B cell (primary cell): ENCODE data around the gene JAKMIP2. TPM values are rescaled to one million over a fixed set of nuclear protein-coding genes. Genes with fewer than 3 reads are reported as not detected.

Experiments
- ATAC-seq: fragments of 200-7000 bp; cut with Tn5 transposase; one replicate; pipeline ENCODE4 v1.10.0; 2021; ENCODE audit warnings: low read depth, mild to moderate bottlenecking, moderate number of reproducible peaks, moderate library complexity
- CTCF ChIA-PET: fragments of 350-600 bp; sonication (Branson Sonifier 250); formaldehyde crosslinking; loops from one replicate; lab custom pipeline; 2021; ENCODE audit warnings: antibody characterized with exemption, inconsistent platforms; lab: Charles Lee
- POLR2A ChIA-PET: fragments of 350-600 bp; sonication (Branson Sonifier 250); formaldehyde crosslinking; loops from one replicate; lab custom pipeline; 2021; ENCODE audit warnings: antibody characterized with exemption; lab: Charles Lee
- DNase-seq: peaks from one replicate; pipeline ENCODE4 v3.0.0; 2013
- H2AFZ ChIP-seq: 2 replicates; pipeline ENCODE4 v1.6.1; 2012; ENCODE audit warnings: mild to moderate bottlenecking, low read depth, low read length; ENCODE audit not compliant: insufficient read depth, poor library complexity, severe bottlenecking
- H3K27ac ChIP-seq, 2 donors: 1 replicate in 1 of 2; 2 replicates in 1 of 2; pipeline ENCODE4 v1.5.1; 2012 to 2013; ENCODE audit warnings: low read length in 2 of 2, mild to moderate bottlenecking in 2 of 2, moderate library complexity in 1 of 2
- H3K27me3 ChIP-seq, 4 experiments: fragments of 200-600 bp in 1 of 4; sonication (generic) in 1 of 4; replicated peaks in 1 of 4; 1 replicate in 2 of 4; 2 replicates in 2 of 4; pipeline versions ENCODE4 v1.6.1 to v1.7.0; 2013 to 2016; ENCODE audit warnings: low read length in 3 of 4, mild to moderate bottlenecking in 2 of 4, mixed read lengths in 1 of 4, moderate library complexity in 1 of 4; ENCODE audit not compliant: insufficient read depth in 4 of 4, control insufficient read depth in 3 of 4; ENCODE audit errors: control extremely low read depth in 1 of 4
- H3K36me3 ChIP-seq, 2 experiments: replicated peaks in 1 of 2; 1 replicate in 1 of 2; 2 replicates in 1 of 2; pipeline versions ENCODE4 v1.6.1 to v1.7.1; 2013; ENCODE audit warnings: low read length in 1 of 2; ENCODE audit not compliant: insufficient read depth in 2 of 2, control insufficient read depth in 1 of 2; ENCODE audit errors: control extremely low read depth in 1 of 2, extremely low read depth in 1 of 2
- H3K4me1 ChIP-seq, 2 donors: fragments of 200-600 bp in 1 of 2; sonication (generic) in 1 of 2; 1 replicate in 1 of 2; 2 replicates in 1 of 2; pipeline versions ENCODE4 v1.5.1 to v1.6.1; 2013 to 2017; ENCODE audit warnings: low read length in 2 of 2; ENCODE audit not compliant: control insufficient read depth in 2 of 2, insufficient read depth in 2 of 2
- H3K4me2 ChIP-seq: replicated peaks from 2 replicates; pipeline ENCODE3; 2012; ENCODE audit warnings: mild to moderate bottlenecking, low read depth, low read length; ENCODE audit not compliant: poor library complexity, severe bottlenecking
- H3K4me3 ChIP-seq, 5 experiments: fragments of 200-600 bp in 1 of 5; sonication (generic) in 1 of 5; 1 replicate in 3 of 5; 2 replicates in 2 of 5; pipeline versions ENCODE4 v1.5.1 to v1.7.0; 2011 to 2016; ENCODE audit warnings: low read length in 4 of 5, mild to moderate bottlenecking in 4 of 5, low read depth in 2 of 5, control low read depth in 1 of 5, moderate library complexity in 1 of 5; ENCODE audit not compliant: insufficient read depth in 1 of 5; ENCODE audit errors: control extremely low read depth in 1 of 5, extremely low read depth in 1 of 5
- H3K79me2 ChIP-seq: fragments of 200-600 bp; sonication (generic); one replicate; pipeline ENCODE4 v1.6.0; 2016; ENCODE audit warnings: low read length; ENCODE audit not compliant: control insufficient read depth, insufficient read depth
- H3K9ac ChIP-seq: fragments of 200-600 bp; sonication (generic); 2 replicates; pipeline ENCODE4 v1.6.1; 2017; ENCODE audit warnings: mild to moderate bottlenecking, low read length, moderate library complexity
- H3K9me3 ChIP-seq, 3 donors: one replicate each; pipeline versions ENCODE4 v1.6.1 to v1.7.1; 2013; ENCODE audit warnings: low read length in 2 of 3; ENCODE audit not compliant: control insufficient read depth in 2 of 3, insufficient read depth in 1 of 3; ENCODE audit errors: control extremely low read depth in 1 of 3
- H4K20me1 ChIP-seq: 2 replicates; pipeline ENCODE4 v1.6.0; 2012; ENCODE audit warnings: mild to moderate bottlenecking, low read length; ENCODE audit not compliant: insufficient read depth, control insufficient read depth, poor library complexity, severe bottlenecking
- H3K27ac Mint-ChIP-seq: one replicate; pipeline ENCODE4 v1.8.0; 2021; ENCODE audit warnings: mixed read lengths
- H3K27me3 Mint-ChIP-seq: one replicate; pipeline ENCODE4 v1.8.0; 2021; ENCODE audit warnings: mixed read lengths
- H3K4me1 Mint-ChIP-seq: one replicate; pipeline ENCODE4 v1.8.0; 2021; ENCODE audit warnings: mixed read lengths
- H3K4me3 Mint-ChIP-seq: one replicate; pipeline ENCODE4 v1.8.0; 2021; ENCODE audit warnings: mixed read lengths
- H3K9me3 Mint-ChIP-seq: one replicate; pipeline ENCODE4 v1.8.0; 2022; ENCODE audit warnings: mixed read lengths; ENCODE audit not compliant: insufficient read depth
- CTCF ChIP-seq: fragments of 200-600 bp; IDR thresholded peaks from one replicate; pipeline ENCODE4 v1.8.0; 2022; ENCODE audit warnings: antibody characterized with exemption, mild to moderate bottlenecking
- EZH2 ChIP-seq: IDR thresholded peaks from 2 replicates; pipeline ENCODE4 v1.6.1; 2012; ENCODE audit warnings: borderline replicate concordance, low read depth, mild to moderate bottlenecking, moderate library complexity, low read length; ENCODE audit not compliant: insufficient read depth, poor library complexity, severe bottlenecking
- WGBS: methylation state at CpG from one replicate; pipeline ENCODE4 v1.1.5; 2013; ENCODE audit warnings: missing lambda C conversion rate; ENCODE audit not compliant: insufficient coverage; 5-methylcytosine and 5-hydroxymethylcytosine counted together
- intact Hi-C: fragments of 100-400 bp; cut with micrococcal nuclease; formaldehyde crosslinking; loops from one replicate; pipeline ENCODE4 v1.10.0; 2022
- polyA plus RNA-seq: library from polyadenylated mRNA; depleted of rRNA; stranded (reverse); fragments of >200 nt; gene quantifications from 2 replicates; pipeline ENCODE4 v1.2.3, GENCODE V29; 2012
- total RNA-seq, 2 donors: library from RNA; stranded (reverse); fragments of 120-200 nt in 1 of 2; gene quantifications; 1 replicate in 1 of 2; 2 replicates in 1 of 2; pipeline versions ENCODE4 v1.2.3 to v1.2.4, GENCODE V29; 2013 to 2022

The JAKMIP2 gene
- total and polyA plus RNA-seq, 2 donors (not counting 1 experiment from before 2014, with no cell fraction given): 0.24 to 4.1 TPM

- no peak overlapping the region for H3K4me3 ChIP-seq
- no peak for TF ChIP-seq EZH2
- TF ChIP-seq CTCF: no peak
- WGBS: 96% methylated on average over 3 of the region's 6 CpGs
- H3K27ac Mint-ChIP-seq: no peak overlapping the region
- H3K4me1 Mint-ChIP-seq: no peaks in the 10 kb centered on the region
- no peak overlapping the region for H3K4me3 Mint-ChIP-seq
- H3K4me2 ChIP-seq: no peak overlapping the region
- H2AFZ ChIP-seq: no peak overlapping the region
- no peaks in the 10 kb centered on the region for H3K9me3 Mint-ChIP-seq
- ATAC-seq (no peak), DNase-seq (no peak)
- POLR2A ChIA-PET: no interaction called here
- no peaks in the 10 kb centered on the region for H4K20me1 ChIP-seq
- no peaks in the 10 kb centered on the region for H3K27me3 ChIP-seq
- CTCF ChIA-PET: no interaction called here
- H3K27me3 Mint-ChIP-seq: no peaks in the 10 kb centered on the region
- H3K9ac ChIP-seq: no peak overlapping the region
- H3K9me3 ChIP-seq: peaks cover 0 to 4% (median 0%) of the 10 kb centered on the region in 3 donors
- intact Hi-C loops: no loop called here
- H3K79me2 ChIP-seq: no peaks in the 10 kb centered on the region
- no peaks in the 10 kb centered on the region for H3K4me1 ChIP-seq
- H3K27ac ChIP-seq: no peak overlapping the region
- H3K36me3 ChIP-seq: no peaks in the 10 kb centered on the region
Observed at GRCh38 chr5:147773139-147773538, 9.4 kb downstream of the JAKMIP2 start.

DNA sequence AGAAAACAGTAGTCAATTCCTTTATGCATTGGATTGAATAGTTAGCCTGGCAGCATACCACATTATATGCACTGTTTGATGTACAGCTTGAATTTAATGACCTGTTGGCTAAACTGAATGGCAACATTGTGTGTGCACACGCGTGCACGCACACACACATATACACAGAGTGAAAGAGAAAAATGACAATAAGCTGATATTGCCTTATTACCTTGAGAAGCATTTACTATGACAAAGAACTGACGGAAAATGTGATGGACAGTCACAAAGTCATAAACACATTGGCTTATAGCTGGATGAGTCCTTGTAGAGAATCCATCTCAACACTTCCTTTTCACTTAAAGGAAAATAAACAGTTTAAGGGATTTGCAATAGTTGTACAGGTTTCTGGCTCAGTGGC is 15.5 kb downstream of the JAKMIP2 start:
- no peaks in the 10 kb centered on the region for H3K27me3 Mint-ChIP-seq
- H4K20me1 ChIP-seq: no peaks in the 10 kb centered on the region
- ChIA-PET CTCF (no interaction called here), POLR2A (no interaction called here)
- no peak overlapping the region for H3K27ac ChIP-seq
- H3K36me3 ChIP-seq: no peaks in the 10 kb centered on the region
- no peak overlapping the region for H3K27ac Mint-ChIP-seq
- ATAC-seq (no peak), DNase-seq (no peak)
- no peaks in the 10 kb centered on the region for H3K4me1 ChIP-seq
- no peak overlapping the region for H3K9ac ChIP-seq
- no peaks in the 10 kb centered on the region for H3K4me1 Mint-ChIP-seq
- no peaks in the 10 kb centered on the region for H3K9me3 ChIP-seq
- no peak overlapping the region for H3K4me3 ChIP-seq
- H3K79me2 ChIP-seq: no peaks in the 10 kb centered on the region
- no peaks in the 10 kb centered on the region for H3K27me3 ChIP-seq
- no peak for TF ChIP-seq EZH2
- no peak for TF ChIP-seq CTCF
- no CpG with 5 or more reads among the region's 4 CpGs for WGBS
- no peak overlapping the region for H3K4me3 Mint-ChIP-seq
- H2AFZ ChIP-seq: no peak overlapping the region
- no peak overlapping the region for H3K4me2 ChIP-seq
- no peaks in the 10 kb centered on the region for H3K9me3 Mint-ChIP-seq
- intact Hi-C loops: no loop called here
